OCI-LY3 (cell line): ENCODE data around the gene CHP1.
A peak's percentile ranks its signal among the peaks of the same experiment; 100 is the strongest.
"Not testable (repeated sequence)": the region's sequence is repeated elsewhere in the genome, so short reads cannot be mapped to it uniquely, and the experiment has no call there.

Experiments used
- H2AFZ ChIP-seq: fragments of 200-600, 300-600 bp; shearing (Covaris generic); 2 replicates; pipeline ENCODE4 v1.6.0; 2014; ENCODE audit warnings: antibody characterized with exemption, low read depth, low read length
- H3K27ac ChIP-seq: fragments of 200-600, 300-600 bp; sonication (generic); 2 replicates; pipeline ENCODE4 v1.5.1; 2014; ENCODE audit warnings: mild to moderate bottlenecking, low read length, moderate library complexity, mixed read lengths
- H3K27me3 ChIP-seq: fragments of 200-600, 300-600 bp; sonication (generic); 2 replicates; pipeline ENCODE4 v1.6.1; 2014; ENCODE audit warnings: low read depth, low read length, mixed read lengths
- H3K36me3 ChIP-seq: fragments of 200-600, 300-600 bp; sonication (generic); replicated peaks from 2 replicates; pipeline ENCODE3; 2014; ENCODE audit warnings: low read depth, low read length, mixed read lengths
- H3K4me1 ChIP-seq: fragments of 300-600, 200-600 bp; sonication (generic); 2 replicates; pipeline ENCODE4 v1.6.1; 2014; ENCODE audit warnings: low read length, mixed read lengths
- H3K4me2 ChIP-seq: fragments of 200-600, 300-600 bp; sonication (generic); 2 replicates; pipeline ENCODE4 v1.6.1; 2014; ENCODE audit warnings: low read length, mixed read lengths
- H3K4me3 ChIP-seq: fragments of 300-600, 200-600 bp; sonication (generic); 2 replicates; pipeline ENCODE4 v1.5.1; 2014; ENCODE audit warnings: antibody characterized with exemption, mild to moderate bottlenecking, low read length, moderate library complexity
- H3K79me2 ChIP-seq: fragments of 300-600, 200-600 bp; shearing (Covaris generic); 2 replicates; pipeline ENCODE4 v1.6.1; 2014; ENCODE audit warnings: mild to moderate bottlenecking, low read length, mixed read lengths
- H3K9ac ChIP-seq: fragments of 300-600, 200-600 bp; shearing (Covaris generic); 2 replicates; pipeline ENCODE4 v1.6.0; 2014; ENCODE audit warnings: mild to moderate bottlenecking, low read length, moderate library complexity
- H3K9me3 ChIP-seq: fragments of 200-600, 300-600 bp; shearing (Covaris generic); 2 replicates; pipeline ENCODE4 v1.6.1; 2014; ENCODE audit warnings: low read length, mixed read lengths; ENCODE audit not compliant: insufficient read depth
- H4K20me1 ChIP-seq: fragments of 200-600, 300-600 bp; sonication (generic); 2 replicates; pipeline ENCODE4 v1.6.1; 2016; ENCODE audit warnings: low read length, mixed read lengths; ENCODE audit not compliant: insufficient read depth
- CTCF ChIP-seq: fragments of 200-600, 300-600 bp; sonication (generic); IDR thresholded peaks from 2 replicates; pipeline ENCODE4 v1.5.1; 2014; ENCODE audit warnings: antibody characterized with exemption, low read length, low read depth
- EZH2phosphoT487 ChIP-seq: fragments of 200-600 bp; shearing (Covaris generic); IDR thresholded peaks from 2 replicates; pipeline ENCODE4 v1.6.1; 2018; ENCODE audit warnings: antibody characterized with exemption, mixed run types, low read depth

The CHP1 gene

DNA sequence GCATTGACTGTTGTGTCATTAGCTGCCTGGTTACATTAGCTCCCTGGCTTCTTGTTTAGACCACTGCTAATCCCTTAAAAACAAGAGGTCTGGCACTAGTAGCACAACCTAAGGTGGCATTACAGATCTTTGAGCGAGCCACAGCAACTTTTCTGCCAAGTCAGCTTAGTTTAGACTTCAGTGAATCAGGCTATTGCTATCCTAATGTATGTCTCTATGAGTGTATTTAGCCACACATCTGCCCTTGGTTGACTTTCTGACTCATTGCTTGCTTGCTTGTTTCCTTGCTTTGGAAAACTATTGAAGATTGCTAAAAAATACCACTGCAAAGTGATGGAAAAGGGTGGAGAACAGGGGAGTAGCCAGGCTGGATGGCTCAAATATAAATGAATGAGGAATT lies 50.2 kb downstream of the CHP1 start:
- H3K4me1 ChIP-seq = peaks cover 12% of the 10 kb centered on the region

GRCh38 chr15:41282436-41282835 lies 51.4 kb downstream of the CHP1 start:
- not testable (repeated sequence) for H3K4me3 ChIP-seq, H4K20me1 ChIP-seq, H2AFZ ChIP-seq, H3K9me3 ChIP-seq, H3K27me3 ChIP-seq, H3K9ac ChIP-seq, H3K4me2 ChIP-seq, H3K27ac ChIP-seq
- peaks cover 43% of the 10 kb centered on the region for H3K79me2 ChIP-seq
- H3K4me1 ChIP-seq = peaks cover 12% of the 10 kb centered on the region
- peaks cover 30% of the 10 kb centered on the region for H3K36me3 ChIP-seq

More for the DNA sequence above, 50.2 kb downstream of the CHP1 start:
- TF ChIP-seq CTCF = no peak
- no peak for TF ChIP-seq EZH2phosphoT487
- Histone ChIP-seq H3K4me3 (no peak overlapping the region), H3K9ac (no peak overlapping the region), H4K20me1 (no peaks in the 10 kb centered on the region), H3K79me2 (peaks cover 31% of the 10 kb centered on the region), H3K27ac (no peak overlapping the region), H3K9me3 (no peaks in the 10 kb centered on the region), H2AFZ (no peak overlapping the region), H3K4me2 (no peak overlapping the region), H3K27me3 (no peaks in the 10 kb centered on the region), H3K36me3 (peaks cover 18% of the 10 kb centered on the region)

DNA sequence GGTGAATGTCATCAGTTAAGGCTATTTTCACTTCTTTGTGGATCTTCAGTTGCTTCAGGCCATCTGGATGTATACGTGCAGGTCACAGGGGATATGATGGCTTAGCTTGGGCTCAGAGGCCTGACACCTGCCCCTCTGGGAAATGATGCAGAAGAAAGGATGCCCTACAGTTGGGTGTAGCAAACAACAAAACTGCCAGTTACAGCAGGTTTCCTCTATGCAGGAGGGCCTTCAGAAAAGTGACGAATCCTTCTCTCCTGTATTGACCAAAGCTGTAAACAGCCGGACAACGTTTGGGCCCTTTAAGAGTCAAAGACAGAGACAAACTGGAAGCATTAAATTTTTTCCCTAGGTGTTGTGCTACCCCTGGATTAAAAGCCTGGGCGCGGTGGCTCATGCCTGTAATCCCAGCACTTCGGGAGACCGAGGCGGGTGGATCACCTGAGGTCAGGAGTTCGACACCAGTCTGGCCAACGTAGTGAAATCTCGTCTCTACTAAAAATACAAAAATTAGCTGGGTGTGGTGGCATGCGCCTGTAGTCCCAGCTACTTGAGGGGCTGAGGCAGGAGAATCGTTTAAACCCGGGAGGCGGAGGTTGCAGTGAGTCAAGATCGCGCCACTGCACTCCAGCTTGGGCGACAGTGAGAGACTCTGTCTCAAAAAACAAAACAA lies 52.0 kb downstream of the CHP1 start:
- H3K9me3 ChIP-seq, H4K20me1 ChIP-seq, H3K27me3 ChIP-seq: not testable (repeated sequence)
- peaks cover 48% of the 10 kb centered on the region for H3K79me2 ChIP-seq
- H3K4me2 ChIP-seq = peak overlapping the region; percentile 72
- H3K36me3 ChIP-seq = peaks cover 34% of the 10 kb centered on the region
- peaks cover 12% of the 10 kb centered on the region for H3K4me1 ChIP-seq
- peak overlapping the region; percentile 76 for H3K9ac ChIP-seq
- peak overlapping the region; percentile 98 for H3K4me3 ChIP-seq
- peak overlapping the region; percentile 72 for H3K27ac ChIP-seq
- peak overlapping the region; percentile 76 for H2AFZ ChIP-seq

GRCh38 chr15:41283653-41284426 lies 52.8 kb downstream of the CHP1 start:
- H3K36me3 ChIP-seq = peaks cover 41% of the 10 kb centered on the region
- no peaks in the 10 kb centered on the region for H3K27me3 ChIP-seq
- TF ChIP-seq EZH2phosphoT487 (no peak), CTCF (no peak)
- H3K79me2 ChIP-seq = peaks cover 55% of the 10 kb centered on the region
- H4K20me1 ChIP-seq = no peaks in the 10 kb centered on the region
- H3K4me3 ChIP-seq = peak overlapping the region; percentile 98
- H3K9me3 ChIP-seq = no peaks in the 10 kb centered on the region
- H2AFZ ChIP-seq = peak overlapping the region; percentile 76
- peak overlapping the region; percentile 72 for H3K27ac ChIP-seq
- H3K9ac ChIP-seq = peak overlapping the region; percentile 96
- H3K4me1 ChIP-seq = peaks cover 12% of the 10 kb centered on the region
- H3K4me2 ChIP-seq = peak overlapping the region; percentile 91
